Frontal cortex (tissue), 4 donors: Measurements from ENCODE around the gene BCAP31. TPM values are rescaled to one million over a fixed set of nuclear protein-coding genes. Genes with fewer than 3 reads are reported as not detected.
"Not testable (repeated sequence)": the region's sequence is repeated elsewhere in the genome, so short reads cannot be mapped to it uniquely, and the experiment has no call there.

Experiments used
- DNase-seq, 2 donors: peaks; one replicate each; pipeline ENCODE4 v3.0.0; 2012; ENCODE audit warnings: low spot score in 2 of 2
- FAIRE-seq: peaks from 2 replicates; lab custom pipeline; 2012; peaks lifted over from hg19 to GRCh38; lab: Jason Lieb, UNC
- total RNA-seq: library from RNA; depleted of rRNA; stranded (reverse); fragments of >200 nt; gene quantifications from one replicate; pipeline ENCODE4 v1.2.3, GENCODE V29; 2014
- donor health status: control.
- donor health status: control.
- donor health status: control.

Gene BCAP31
- total RNA-seq, 1 donor from 2014 or later: 57.5 TPM

DNA sequence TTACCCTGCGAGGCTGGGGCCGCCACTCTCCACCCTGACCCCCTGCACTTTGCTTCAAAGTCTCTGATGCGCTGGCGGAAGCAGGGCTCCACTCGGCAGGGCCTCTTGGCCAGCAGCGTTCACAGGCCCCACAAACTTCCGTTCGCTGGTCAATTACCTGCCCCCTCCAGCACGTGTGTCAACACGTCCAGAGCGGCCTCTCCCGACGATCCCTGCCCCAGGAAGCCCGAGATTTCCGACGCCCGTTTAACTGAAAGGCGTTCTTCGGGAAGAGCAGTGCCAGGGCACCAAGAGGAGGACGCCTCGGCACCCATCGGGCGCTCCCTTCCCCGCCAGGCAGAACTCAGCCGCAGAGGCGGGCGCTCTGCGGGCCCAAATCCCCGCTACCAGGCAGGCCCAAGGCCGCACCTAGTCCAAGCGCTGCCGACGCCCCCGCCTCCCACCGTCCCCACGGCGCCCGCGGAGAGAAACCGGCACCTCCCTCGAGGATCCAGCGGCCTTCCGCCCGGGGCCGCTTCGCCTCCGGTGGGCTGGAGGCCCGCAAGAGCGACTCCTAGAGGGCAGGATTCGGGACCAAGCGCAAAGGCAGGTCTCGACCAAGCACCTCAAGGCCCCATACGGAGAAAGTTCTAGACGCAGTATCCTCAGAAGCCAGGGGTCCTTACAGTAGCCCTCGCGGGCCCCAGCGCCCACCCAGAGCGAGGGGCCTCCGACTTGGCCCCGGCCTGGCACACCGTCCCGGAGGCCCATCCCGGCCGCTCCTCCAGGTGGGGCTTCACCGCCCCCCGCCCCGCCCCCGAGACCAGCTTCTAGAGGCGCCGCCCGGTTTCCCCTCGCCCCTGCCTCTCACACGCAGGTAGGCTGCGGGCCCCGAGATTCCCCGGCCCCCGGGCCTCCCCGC is 586 bp downstream of the BCAP31 start:
- no peak for FAIRE-seq
- DNase-seq: no peak

DNA sequence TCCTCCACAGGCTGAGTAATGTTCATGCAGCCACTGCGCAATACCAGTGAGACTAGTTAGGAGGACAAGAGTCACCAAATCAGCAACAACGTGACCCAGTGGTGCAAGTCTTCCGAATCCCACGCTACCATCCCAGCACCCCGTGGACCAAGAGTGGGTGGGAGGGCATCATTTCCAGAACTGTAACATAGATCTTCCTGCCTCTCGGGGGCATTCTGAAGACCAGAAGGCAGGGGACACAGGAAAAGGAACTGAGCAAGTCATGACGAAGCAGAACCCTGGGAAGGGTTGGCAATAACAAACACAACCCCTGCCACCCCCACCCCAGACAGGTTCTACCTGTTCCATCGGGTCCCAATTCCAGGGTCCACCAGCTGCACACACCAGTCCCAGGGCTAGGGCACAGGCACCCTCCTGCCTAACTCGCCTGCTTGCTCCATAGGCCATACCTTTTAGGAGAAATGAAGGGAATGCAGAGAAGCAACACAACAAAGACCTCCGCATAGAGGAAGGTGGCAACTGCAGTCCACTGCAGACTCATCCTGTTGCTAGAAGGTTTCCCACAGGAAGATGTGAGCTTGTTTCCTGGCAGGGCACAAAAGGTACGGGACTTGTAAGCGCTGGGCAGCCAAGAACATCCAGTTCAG is 1.4 kb downstream of the BCAP31 start:
- no peak for FAIRE-seq
- no peak for DNase-seq

DNA sequence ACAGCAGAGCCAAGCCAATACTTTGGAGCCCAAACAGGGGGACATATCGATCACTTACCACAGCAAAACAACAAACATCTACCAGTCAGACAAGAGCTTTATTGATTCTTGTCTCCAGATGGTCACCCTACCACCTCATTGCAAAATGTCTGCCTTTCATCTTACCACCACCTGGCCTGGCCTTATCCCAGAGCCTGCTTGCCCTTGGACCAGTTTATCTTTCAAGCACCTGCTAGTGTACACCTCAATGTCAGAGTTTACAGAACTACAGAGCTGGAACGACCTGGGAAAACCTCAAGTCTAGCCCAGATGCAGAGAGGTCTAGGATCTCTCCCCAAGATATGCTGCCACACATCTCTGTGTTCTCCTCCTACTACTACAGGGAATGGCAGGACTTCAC is 4.5 kb downstream of the BCAP31 start:
- FAIRE-seq: no peak
- no peak for DNase-seq

DNA sequence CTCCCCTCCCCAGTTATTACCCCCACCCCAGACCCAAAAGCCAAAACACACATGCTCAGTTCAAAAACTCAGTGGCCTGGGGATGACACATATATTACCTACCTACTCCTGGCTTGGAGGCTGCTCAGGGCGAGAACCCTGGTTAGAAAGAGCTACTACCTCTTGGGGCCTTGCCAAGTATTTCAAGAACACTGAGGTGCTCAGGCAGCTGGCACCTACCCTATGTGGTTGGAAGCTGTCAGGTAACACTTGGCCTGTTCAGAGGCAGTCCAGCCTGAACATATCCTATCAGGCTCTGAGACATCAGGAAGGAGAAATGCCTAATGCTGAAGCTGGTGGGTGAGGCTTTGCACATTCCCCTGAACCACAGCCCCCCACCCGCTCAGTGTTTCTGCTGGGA is 4.9 kb downstream of the BCAP31 start:
- FAIRE-seq (no peak), DNase-seq (no peak)

DNA sequence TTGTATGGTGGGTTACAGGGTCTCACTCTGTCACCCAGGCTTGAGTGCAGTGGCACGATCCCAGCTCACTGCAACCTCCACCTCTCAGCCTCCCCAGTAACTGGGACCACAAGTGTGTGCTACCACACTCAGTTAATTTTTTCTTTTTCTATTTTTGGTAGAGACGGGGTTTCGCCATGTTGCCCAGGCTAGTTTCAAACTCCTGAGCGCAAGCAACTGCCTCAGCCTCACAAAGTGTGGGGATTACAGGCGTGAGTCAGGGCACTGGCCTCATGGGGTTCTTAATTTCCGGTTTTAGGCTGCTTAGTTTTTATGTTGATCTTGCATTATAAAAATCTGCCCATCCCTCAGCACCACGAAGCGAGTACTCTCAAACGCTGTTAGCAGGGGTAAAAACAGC is 6.7 kb downstream of the BCAP31 start:
- FAIRE-seq (no peak), DNase-seq (no peak)

DNA sequence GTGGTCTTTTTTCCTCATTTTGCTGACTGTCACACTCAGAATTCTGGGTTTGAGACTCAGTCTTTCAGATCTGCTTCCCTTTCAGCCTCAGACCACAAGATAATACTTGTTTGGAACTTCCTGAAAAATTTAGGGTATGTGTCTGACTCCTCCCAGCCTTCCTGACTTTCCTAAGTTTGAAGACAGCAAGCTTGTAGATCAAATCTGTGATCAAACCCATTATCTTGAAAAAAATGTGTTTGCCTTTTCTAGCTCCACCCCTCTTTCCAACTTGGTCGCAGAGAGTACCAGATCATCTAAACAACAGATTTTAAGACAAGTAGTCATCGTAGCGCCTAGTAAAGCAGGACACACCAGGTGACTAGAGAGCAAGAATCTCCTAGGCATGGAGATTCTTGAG is 9.9 kb downstream of the BCAP31 start:
- DNase-seq (no peak), FAIRE-seq (no peak)

DNA sequence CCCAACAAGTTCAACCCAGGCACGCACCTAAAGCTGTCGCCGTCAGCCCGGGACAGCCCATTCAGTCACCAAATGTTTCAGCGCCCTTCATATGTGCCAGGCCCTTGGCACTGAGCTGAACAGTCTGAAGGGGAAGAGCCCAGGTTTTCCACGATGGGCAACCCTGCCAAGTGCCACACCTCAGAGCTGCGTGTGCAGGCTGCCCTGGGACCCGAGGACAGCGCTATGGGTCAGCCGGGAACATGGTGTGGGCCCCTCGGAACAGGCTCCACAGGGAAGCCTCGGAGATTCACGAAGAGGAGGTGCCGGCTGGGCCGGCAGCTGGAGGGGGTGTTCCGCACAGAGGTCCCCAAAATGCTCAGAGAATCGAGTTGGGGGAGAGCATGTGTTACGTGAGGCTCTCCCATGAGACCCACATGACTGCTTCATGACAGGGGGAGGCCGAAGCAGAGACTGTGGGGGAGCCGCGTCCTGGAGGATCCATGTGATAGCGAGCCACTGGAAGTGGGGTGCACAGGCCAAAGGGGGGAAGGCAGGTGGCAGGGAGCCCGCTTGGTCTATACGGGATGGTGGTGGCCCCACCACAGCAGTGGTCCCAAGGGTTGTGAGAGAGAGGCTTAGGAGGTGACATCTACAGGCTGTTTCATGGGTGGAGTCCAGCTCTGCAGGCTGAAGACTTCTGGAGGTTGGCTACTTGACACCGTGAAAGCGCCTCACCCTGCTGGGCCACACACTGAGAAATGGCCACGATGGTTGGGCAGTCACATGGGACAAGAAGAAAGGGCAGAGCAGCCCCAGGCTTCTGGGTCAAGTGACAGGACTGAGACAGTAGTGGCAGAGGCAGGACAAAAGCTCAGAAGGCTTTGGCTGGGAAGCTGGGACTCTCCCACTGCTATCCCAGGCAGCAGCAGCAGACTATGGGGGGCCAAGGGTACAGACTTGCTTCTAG is 14.2 kb downstream of the BCAP31 start:
- no peak for FAIRE-seq
- DNase-seq: no peak

DNA sequence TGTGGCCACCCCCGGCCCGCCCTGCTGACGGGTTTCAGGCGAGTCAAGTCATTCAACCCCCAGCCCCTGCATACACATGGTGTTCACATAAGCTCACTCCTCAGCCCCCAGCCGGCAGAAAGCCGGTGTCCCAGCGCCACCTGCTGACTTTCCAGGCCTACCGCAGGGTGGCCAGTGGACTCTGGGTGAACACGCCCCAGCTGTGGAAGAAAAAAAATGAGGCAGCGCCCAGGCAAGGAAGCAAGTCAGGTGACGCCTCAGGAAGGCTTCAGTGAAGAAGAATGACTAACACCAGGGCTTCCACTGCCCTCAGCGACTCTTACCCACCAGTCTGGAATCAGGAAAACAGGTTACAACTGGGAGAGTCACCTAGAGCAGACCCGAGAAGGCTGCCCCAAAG is 15.8 kb downstream of the BCAP31 start:
- DNase-seq (peak; percentile 58 to 62), FAIRE-seq (no peak)

DNA sequence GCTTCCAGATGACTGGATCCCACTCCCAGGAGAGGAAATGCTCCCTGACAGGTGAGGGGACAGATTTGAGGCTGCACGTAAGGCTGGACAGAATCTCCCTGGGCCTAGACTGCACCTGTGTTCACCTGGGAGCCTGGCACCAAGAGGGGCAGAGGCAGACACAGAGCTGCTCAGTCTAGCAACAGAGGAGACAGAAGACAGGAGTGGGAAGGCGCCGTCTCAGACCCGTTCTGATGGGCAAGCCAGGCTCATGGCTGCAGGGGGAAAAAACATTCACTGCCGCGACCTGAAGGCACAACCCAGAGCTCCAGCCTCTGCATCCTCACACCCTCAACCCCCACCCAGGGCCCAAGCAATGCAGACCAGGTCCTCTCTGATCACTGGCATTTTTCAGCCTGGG is 16.8 kb downstream of the BCAP31 start:
- DNase-seq: no peak
- FAIRE-seq: no peak

DNA sequence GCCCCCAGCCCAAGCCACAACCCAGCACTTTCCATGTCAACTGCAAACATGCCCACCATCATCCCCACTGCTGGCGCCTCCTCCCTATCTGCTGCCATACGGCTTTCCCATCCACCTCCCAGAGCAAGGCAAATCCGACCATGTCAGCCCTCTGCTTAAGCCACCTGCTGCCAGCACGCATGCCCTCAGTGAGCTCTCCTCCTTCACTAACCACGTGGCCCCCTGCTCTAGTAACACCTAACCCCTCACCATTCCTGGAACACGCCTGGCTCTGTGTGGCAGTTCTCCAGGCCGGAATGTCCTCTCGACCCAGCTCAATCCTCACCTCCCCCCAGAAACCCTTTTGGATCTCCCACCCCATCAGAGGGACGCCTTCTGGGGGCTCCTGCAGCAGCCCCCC is 17.4 kb downstream of the BCAP31 start:
- FAIRE-seq (no peak), DNase-seq (no peak)

DNA sequence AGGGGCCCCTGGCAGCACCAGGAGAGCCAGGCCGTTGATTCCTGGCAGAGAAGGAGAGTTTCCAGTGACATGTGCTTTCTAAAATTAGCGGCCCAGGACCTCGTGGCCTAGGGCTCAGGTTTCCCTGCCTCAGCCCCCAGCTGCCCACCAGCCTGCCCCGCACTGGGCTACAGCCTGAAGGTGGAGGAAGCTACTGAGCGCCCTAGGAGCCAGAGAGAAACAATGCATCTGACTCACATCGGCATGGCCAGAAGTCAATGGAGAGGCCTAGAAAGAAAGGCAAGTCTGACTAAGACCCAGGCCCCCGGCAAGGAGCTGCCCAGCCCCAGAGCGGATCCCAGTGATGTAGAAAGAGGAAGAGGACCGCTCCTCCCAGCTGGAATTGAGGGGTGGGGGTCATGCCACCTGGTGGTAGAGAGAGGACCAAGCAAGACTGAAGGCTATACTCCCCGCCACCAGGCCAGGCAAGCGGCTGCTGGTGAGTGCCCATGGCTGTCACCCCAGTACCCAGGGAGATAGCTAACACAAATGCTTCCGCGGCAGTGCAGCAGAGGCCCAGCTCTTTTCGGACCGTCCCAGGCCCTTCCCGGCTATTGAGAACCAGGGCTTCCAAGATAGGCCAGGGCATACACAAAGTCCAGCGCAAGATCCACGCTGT is 18.7 kb downstream of the BCAP31 start:
- FAIRE-seq, DNase-seq: not testable (repeated sequence)

DNA sequence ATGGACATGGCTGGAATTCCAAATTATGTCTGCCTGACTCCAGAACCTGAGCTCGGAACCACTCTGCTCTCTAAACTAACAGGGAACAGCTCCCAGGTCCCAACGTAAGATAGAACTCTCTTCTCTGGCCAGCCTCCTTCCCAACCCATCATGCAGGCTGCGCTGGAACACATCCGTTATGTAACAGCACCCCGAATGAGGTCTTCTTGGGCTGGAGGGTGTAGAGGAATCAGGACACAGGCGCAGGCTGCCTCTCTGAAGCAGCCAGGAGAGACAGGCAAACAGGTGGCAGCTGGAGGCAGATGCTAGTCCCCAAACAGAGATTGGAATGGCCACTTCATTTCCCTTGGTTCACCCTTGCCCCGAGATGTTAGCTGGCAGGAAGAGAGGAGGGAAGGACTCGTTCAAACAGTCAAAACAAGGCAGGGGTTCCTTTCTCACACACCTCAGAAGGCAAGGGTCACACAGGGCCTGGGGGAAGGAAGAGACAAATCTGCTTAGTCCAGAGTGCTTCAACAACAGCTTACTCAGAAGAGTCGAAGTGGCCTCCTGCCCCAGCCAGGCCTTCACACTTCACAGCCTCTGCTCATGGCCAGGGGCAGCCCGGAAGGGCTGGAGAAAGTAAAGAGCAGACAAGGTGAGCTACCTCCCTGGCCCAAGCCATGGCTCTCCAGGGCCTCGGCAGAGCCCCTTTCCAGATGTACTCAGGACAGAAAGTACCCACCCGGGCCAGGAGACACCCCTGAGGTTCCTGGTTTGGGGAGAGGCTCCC is 19.4 kb downstream of the BCAP31 start:
- not testable (repeated sequence) for DNase-seq, FAIRE-seq

DNA sequence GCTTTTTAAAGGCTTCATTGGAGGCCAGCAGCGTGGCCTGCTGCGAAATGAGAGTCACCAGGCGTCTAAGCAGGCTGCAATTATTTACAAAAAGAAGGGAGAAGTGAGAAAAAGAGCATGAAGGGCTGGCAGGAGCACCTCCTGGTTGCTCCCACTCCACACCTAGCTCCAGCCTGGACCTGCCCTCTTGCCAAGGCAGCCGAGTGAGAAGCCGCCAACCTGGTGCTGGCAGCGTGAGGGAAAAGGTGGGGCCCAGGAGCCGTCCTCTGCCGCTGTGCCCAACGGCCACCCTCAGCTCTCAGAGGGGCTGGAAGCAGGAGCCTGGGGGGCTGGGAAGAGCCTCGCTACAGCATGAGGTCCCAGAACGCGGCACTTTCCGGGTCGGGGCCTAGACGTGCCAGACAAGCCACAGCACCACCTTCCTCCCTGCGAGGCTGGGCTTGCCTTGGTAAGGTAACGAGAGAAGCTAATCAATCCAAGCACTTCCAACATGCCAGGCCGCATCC is 20.1 kb downstream of the BCAP31 start:
- DNase-seq (no peak), FAIRE-seq (no peak)

DNA sequence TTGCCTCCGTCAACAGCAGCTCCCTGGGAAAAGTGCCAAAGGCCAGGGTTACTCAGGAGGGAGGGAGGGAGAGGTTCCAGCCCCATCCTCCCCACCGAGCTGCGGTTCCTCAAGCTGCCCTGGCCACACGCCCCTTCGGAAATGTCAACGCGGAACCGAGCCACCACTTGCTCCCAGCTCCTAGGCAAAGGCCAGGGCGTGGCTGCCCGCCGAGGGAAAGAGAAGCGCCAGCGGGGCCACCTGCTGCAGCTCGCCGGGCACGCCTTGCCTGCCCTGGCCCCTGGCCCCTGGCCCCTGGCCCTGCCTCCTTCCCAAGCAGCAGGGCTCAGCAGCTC is 21.2 kb downstream of the BCAP31 start:
- DNase-seq: no peak
- FAIRE-seq: no peak

DNA sequence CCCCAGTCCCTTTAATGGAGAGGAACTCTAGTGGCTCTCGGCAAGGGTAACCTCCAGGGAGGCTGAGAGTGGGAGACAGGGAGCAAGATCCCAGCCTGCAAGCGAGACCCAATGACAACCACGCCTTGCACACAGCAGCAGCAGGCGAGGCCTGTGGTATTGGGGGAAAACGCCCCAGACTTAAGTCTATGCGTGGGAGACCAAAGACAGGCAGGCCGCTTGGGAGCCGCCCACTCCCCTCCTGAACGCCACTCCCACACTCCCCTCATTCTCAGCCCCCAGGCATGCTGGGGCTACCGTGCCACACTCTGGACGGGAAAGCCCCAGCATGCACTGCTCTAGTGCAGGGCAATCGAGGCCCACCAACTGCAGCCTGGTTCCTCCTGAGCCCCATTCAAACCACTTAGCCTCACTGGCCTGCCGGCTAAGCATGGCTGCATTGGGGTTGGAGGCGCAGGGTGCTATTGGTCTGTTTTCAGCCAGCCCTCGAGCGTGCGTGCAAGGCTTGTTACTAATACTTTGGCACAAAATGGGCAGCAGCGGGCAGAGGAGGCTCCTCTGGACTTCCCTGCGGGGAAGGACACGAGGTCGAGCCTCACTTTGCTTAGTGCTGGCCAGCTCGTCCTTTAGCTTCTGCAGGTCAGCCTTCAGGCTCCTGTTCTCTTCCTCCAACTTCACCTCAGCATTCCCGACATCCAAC is 21.7 kb downstream of the BCAP31 start:
- DNase-seq (no peak), FAIRE-seq (no peak)

DNA sequence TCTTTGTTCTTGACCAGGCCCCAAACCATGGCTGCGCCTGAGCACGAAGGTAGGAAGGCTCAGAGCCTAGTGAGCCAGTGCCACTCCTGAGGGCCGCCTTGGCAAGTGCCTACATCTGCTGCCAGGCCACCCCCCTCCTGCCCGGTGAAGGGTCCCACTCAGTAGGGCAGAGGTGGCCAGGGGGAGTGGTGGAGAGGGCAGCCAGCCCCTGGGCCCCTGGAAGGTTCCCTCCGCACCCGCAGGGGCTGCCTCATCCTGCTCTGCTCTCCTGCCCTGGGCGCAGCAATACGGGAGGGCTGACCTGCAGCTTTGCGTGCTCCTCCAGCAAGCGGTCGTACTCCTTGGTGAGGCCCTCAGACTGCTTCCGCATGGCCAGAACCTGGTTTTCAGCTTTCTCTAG is 22.5 kb downstream of the BCAP31 start:
- FAIRE-seq: no peak
- no peak for DNase-seq

DNA sequence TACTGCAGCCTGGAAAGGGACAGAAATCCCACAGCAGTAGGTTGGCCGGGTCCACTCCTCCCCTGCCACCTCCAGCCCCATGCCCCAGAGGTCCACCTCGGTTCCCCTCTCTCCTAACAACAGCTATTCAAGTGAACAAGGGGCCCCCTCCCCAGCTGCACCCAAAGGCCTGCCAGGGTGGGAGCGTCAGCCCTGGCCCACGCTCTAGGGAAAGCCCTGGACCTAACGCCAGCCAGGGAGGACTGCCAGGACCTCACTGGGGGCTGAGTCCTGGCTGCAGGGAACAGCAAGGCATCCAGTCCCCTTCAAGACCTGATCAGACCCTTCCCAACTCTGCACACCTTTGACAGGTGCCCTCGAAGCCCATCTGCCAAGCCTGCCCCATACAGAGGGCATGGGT is 23.2 kb downstream of the BCAP31 start:
- no peak for FAIRE-seq

DNA sequence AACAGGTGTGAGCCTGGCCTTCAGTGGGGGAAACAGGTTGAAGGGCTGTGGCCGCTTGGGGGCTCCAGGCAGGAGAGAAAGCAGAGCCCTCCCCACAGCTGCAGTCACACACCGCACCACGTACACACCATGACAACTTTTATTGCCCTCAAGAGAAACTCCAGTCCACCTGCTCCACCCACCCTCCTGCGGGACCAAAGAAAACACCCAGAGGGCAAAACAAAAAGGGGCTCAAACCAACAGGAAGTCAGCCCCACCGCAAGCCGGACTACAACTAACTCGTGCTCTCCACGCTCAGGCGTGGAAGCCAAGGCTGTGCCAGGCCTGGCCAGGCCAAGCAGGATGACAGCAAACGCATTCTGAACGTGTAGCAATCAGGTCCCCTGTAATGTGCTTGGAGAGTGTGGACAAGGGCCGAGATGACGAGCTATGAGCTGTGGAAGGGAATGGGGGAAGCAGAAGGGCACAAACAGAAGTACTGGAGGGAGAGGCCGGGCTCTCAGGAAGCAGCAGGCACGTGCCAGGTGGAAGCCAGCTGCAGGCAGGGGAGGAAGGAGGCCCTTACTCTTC is 23.7 kb downstream of the BCAP31 start:
- no peak for DNase-seq

More for the DNA sequence above, 23.2 kb downstream of the BCAP31 start:
- no peak for DNase-seq

More for the DNA sequence above, 23.7 kb downstream of the BCAP31 start:
- no peak for FAIRE-seq
